ENCODE results near the gene LMLN. TPM values are rescaled to one million over a fixed set of nuclear protein-coding genes. Genes with fewer than 3 reads are reported as not detected.
"Not testable (repeated sequence)": the region's sequence is repeated elsewhere in the genome, so short reads cannot be mapped to it uniquely, and the experiment has no call there.

LMLN gene, protein sequence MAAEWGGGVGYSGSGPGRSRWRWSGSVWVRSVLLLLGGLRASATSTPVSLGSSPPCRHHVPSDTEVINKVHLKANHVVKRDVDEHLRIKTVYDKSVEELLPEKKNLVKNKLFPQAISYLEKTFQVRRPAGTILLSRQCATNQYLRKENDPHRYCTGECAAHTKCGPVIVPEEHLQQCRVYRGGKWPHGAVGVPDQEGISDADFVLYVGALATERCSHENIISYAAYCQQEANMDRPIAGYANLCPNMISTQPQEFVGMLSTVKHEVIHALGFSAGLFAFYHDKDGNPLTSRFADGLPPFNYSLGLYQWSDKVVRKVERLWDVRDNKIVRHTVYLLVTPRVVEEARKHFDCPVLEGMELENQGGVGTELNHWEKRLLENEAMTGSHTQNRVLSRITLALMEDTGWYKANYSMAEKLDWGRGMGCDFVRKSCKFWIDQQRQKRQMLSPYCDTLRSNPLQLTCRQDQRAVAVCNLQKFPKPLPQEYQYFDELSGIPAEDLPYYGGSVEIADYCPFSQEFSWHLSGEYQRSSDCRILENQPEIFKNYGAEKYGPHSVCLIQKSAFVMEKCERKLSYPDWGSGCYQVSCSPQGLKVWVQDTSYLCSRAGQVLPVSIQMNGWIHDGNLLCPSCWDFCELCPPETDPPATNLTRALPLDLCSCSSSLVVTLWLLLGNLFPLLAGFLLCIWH
- 2.8 and 3.7 TPM in 2 replicates for total RNA-seq

DNA sequence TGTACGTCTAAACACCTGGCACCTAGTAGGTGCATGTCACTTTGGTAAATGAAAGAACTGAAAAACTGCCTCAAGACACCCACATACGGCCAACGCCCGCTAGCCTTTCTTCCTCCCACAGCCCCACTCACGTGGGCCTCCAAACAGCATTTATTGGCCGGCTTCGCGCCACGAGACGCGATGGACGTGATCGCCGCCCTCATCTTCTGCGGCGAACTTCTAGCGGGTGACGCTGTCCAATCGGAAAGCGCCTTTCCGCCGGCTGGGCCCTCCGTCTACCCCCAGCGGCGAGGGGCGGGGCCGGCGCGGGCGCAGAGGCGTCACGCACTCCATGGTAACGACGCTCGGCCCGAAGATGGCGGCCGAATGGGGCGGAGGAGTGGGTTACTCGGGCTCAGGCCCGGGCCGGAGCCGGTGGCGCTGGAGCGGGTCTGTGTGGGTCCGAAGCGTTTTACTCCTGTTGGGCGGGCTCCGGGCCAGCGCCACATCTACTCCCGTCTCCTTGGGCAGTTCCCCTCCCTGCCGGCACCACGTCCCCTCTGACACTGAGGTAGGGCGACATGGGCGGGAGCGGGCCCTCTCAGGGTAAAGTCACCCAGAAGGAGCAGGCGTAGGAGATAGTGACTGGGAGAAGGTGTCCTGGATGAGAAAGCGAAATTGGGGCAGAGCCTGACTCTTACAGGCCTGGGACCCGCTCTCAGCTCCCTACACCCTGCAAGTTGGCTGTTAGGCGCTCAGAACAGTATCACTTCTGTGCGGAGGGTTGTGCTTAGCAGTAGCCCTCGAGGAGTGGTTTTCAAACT lies at the start of gene LMLN:
LMLN (plus strand) TSS at position 327 of the 803 bp plus-strand sequence; CDS start at position 356, 29 bp downstream.
- Mint-ChIP-seq H3K4me1 (ENCODE audit: low read depth) (peaks cover 51% of the 10 kb centered on the region), H3K36me3 (ENCODE audit: low read depth) (peaks cover 25% of the 10 kb centered on the region), H3K27me3 (ENCODE audit: insufficient read depth) (no peaks in the 10 kb centered on the region), H3K4me3 (peak within 1 kb of the TSS; percentile 86), H3K9me3 (no peaks in the 10 kb centered on the region), H3K27ac (peak within 1 kb of the TSS; percentile 93)
- intact Hi-C loops (cut with micrococcal nuclease), result loop anchor here (1.0 to 5.0 kb wide), 5 partner anchors 10 to 208 kb away; partner anchors contain the start of gene RPL35A
- peak; percentile 94 for DNase-seq (ENCODE audit: low spot score)

DNA sequence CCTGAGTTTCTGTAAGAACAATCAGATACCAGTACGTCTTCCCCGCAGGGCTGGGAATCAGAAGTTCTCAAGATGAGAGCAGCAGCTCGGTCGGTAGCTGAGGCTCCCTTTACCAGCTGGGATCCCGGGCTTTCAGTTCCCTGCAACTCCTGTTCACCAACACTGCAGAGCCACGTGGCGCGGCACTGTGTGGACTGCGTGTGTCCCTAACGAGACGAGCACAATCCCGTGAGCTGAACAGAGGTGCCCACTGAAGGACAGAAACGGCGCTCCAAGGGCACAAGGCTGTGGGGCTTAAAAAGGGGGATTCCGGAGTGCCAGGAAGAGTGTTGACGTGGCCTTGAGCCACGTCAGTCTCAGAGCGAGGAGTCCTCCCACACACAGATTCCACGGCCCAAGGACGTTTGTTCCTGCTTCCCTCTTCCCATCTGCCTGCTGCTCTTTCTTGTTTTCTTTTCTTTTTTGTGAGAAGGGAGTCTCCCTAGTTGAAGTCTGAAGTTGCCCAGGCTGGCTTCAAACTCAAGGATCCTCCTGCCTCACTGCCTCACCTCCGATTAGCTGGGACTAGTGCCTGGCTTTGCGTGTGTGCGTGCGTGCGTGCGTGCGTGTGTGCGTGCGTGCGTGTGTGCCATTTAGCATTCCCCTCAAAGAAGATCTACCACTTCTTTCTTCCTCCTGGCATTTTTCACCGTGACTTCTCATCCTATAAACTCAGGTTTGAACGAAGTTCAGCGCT lies 47.1 kb upstream of the LMLN start:
- Mint-ChIP-seq H3K36me3 (ENCODE audit: low read depth) (no peaks in the 10 kb centered on the region), H3K9me3 (no peaks in the 10 kb centered on the region), H3K4me3 (no peak overlapping the region), H3K4me1 (ENCODE audit: low read depth) (no peaks in the 10 kb centered on the region), H3K27me3 (ENCODE audit: insufficient read depth) (no peaks in the 10 kb centered on the region), H3K27ac (no peak overlapping the region)
- intact Hi-C loops (cut with micrococcal nuclease), result no loop called here
- no peak for DNase-seq (ENCODE audit: low spot score)

DNA sequence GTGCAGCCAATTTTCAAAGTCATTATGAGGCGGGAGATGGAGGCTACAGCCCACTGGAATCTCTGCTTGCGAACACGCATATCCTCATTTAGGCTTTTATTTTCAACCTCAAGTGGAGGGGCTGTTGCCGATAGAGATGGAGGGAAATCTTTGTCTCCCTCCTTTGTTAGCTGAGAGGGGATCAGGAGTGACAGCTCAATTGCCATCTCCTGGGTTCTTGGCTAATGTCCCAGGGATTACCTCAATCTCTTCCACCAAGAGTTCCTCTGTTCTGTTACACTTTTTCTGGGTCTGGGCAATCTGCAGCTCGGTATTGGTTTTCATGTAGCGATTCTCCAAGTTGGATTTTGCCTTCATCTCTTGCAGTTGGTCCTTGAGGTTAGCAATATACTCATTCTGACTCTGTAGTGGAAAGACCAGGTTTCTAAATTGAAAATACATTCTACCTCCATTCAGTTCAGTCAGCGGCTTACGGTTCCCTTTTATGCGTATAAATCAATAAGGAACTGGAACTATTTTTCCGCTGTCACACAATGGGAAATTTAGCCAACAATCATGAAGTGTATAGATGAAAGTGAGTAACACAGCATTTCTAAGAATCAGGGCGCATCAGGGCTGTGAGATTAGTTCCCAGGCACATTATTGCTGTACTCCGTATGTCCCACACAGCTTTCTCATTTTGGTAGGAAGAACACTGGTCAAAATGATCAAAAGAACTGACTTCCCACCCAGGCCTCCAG lies 46.2 kb upstream of the LMLN start:
- Mint-ChIP-seq H3K4me3 (no peak overlapping the region), H3K27me3 (ENCODE audit: insufficient read depth) (no peaks in the 10 kb centered on the region), H3K4me1 (ENCODE audit: low read depth) (no peaks in the 10 kb centered on the region), H3K36me3 (ENCODE audit: low read depth) (no peaks in the 10 kb centered on the region), H3K27ac (no peak overlapping the region), H3K9me3 (no peaks in the 10 kb centered on the region)
- no peak for DNase-seq (ENCODE audit: low spot score)
- intact Hi-C loops (cut with micrococcal nuclease), result no loop called here

DNA sequence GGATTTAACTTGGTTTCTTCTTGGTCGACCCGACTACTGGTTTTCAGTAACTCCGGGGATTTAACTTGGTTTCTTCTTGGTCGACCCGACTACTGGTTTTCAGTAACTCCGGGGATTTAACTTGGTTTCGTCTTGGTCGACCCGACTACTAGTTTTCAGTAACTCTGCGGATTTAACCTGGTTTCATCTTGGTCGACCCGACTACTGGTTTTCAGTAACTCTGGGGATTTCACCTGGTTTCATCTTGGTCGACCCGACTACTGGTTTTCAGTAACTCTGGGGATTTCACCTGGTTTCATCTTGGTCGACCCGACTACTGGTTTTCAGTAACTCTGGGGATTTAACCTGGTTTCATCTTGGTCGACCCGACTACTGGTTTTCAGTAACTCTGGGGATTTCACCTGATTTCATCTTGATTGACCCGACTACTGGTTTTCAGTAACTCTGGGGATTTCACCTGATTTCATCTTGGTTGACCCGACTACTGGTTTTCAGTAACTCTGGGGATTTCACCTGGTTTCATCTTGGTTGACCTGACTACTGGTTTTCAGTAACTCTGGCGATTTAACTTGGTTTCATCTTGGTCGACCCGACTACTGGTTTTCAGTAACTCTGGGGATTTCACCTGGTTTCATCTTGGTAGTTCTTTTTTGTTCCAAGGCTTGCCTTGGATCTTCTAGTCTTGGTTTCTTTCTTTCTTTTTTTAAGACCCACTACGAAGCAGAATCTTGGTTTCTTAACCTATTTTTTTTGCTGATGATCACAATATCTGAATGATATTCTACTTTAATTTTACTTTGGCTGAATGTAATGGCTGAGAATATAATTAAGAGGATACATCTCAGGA lies 38.4 kb upstream of the LMLN start:
- not testable (repeated sequence) for H3K27me3 Mint-ChIP-seq (ENCODE audit: insufficient read depth); DNase-seq (ENCODE audit: low spot score); H3K27ac Mint-ChIP-seq; H3K4me3 Mint-ChIP-seq; H3K9me3 Mint-ChIP-seq; H3K36me3 Mint-ChIP-seq (ENCODE audit: low read depth); H3K4me1 Mint-ChIP-seq (ENCODE audit: low read depth)
- intact Hi-C loops (cut with micrococcal nuclease), result loop anchor here (2.0 kb wide), 1 partner anchor 15 kb away; no protein-coding TSS in a partner anchor

DNA sequence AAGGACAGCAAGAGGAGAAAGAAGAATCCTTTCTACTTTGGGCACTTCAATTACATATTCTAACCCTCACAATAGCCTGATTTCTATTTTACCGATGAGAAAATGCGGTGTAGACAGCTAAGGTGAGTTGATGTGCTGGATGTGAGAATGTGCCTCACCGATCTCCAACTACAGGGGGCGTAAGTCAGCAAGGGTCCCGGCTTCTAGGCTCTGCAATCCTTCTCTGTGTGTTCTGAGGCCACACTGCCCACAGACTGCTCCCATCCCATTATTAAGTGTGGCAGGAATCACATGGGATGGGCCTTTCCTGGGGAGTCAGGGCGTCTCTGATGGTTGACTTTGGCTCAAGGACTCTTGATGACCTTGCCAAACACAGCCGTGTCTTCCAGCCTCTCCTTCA lies 33.6 kb upstream of the LMLN start:
- Mint-ChIP-seq H3K9me3 (peaks cover 5% of the 10 kb centered on the region), H3K4me3 (no peak overlapping the region), H3K4me1 (ENCODE audit: low read depth) (no peaks in the 10 kb centered on the region), H3K27ac (no peak overlapping the region), H3K36me3 (ENCODE audit: low read depth) (peaks cover 14% of the 10 kb centered on the region), H3K27me3 (ENCODE audit: insufficient read depth) (no peaks in the 10 kb centered on the region)
- intact Hi-C loops (cut with micrococcal nuclease), result no loop called here
- no peak for DNase-seq (ENCODE audit: low spot score)

DNA sequence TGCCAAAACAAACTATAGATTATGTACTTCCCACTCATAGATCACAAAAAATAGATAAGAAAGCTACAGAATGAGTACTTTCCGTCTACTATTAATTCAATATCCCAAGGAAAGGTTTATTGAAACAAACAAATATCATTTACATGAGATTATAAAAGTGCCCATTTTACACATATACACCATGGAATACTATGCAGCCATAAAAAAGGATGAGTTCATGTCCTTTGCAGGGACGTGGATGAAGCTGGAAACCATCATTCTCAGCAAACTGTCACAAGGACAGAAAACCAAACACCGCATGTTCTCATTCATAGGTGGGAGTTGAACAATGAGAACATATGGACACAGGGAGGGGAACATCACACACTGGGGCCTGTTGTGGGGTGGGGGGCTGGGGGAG lies 32.4 kb upstream of the LMLN start:
- H3K27ac Mint-ChIP-seq; H3K4me1 Mint-ChIP-seq (ENCODE audit: low read depth); H3K27me3 Mint-ChIP-seq (ENCODE audit: insufficient read depth); H3K4me3 Mint-ChIP-seq; H3K9me3 Mint-ChIP-seq; intact Hi-C loops (cut with micrococcal nuclease); DNase-seq (ENCODE audit: low spot score): not testable (repeated sequence)
- peaks cover 11% of the 10 kb centered on the region for H3K36me3 Mint-ChIP-seq (ENCODE audit: low read depth)

DNA sequence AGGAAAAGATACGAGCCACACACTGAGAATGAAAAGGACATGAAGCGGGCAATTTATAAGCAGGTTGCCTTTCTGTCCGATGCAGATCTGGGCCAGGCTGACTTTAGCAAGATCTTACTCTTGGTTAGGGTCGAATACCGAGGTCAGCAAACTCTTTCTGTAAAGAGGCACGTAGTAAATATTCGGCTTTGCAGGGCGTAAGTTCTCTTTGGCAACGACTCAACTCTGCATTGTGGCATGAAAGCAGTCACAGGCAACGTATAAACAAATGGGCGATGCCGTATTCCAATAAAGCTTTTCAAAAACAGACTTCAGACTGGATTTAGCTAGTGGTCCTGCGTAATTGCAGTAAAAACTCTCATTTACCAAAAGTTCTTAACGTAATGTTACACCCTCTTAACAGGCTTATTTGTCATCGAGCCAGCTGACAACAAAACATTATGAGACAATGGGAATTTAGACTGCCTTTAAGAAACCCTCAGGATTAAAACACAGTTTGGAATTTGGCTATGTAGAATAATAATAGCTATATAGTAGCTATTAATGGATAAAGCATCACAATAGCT lies 23.1 kb upstream of the LMLN start:
- Mint-ChIP-seq H3K4me3 (no peak overlapping the region), H3K27me3 (ENCODE audit: insufficient read depth) (no peaks in the 10 kb centered on the region), H3K9me3 (no peaks in the 10 kb centered on the region), H3K36me3 (ENCODE audit: low read depth) (no peaks in the 10 kb centered on the region), H3K4me1 (ENCODE audit: low read depth) (peaks cover 6% of the 10 kb centered on the region), H3K27ac (no peak overlapping the region)
- intact Hi-C loops (cut with micrococcal nuclease), result no loop called here
- no peak for DNase-seq (ENCODE audit: low spot score)

DNA sequence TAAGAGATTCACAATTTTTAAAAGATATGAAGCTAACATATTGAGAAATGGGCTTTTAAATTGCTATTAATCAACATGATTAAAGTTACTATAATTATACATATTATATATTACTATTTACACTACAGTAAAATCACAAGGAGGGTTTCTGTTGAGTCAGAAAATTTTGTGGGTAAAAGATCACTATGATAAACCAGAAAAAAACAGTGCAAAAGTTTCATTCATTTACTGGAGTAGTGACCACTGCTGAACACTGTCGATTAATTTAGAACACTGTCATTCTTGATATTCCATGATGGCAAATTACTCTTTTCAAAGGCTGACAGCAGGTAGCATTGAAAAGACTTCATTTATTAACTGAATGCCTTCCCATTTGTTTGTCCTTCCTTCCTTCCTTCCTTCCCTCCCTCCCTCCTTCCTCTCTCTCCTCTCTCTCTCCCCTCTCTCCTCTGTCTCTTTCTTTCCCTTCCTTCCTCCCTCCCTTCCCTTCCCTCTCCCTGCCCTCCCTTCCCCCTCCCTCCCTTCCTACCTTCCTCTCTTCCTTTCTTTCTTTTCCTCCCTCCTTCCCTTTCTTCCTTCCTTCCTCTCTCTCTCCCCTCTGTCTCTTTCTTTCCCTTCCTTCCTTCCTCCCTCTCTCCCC lies 19.2 kb upstream of the LMLN start:
- Mint-ChIP-seq H3K27ac (no peak overlapping the region), H3K4me1 (ENCODE audit: low read depth) (peaks cover 8% of the 10 kb centered on the region), H3K36me3 (ENCODE audit: low read depth) (no peaks in the 10 kb centered on the region), H3K27me3 (ENCODE audit: insufficient read depth) (no peaks in the 10 kb centered on the region), H3K9me3 (no peaks in the 10 kb centered on the region), H3K4me3 (no peak overlapping the region)
- intact Hi-C loops (cut with micrococcal nuclease), result no loop called here
- DNase-seq (ENCODE audit: low spot score), result no peak

DNA sequence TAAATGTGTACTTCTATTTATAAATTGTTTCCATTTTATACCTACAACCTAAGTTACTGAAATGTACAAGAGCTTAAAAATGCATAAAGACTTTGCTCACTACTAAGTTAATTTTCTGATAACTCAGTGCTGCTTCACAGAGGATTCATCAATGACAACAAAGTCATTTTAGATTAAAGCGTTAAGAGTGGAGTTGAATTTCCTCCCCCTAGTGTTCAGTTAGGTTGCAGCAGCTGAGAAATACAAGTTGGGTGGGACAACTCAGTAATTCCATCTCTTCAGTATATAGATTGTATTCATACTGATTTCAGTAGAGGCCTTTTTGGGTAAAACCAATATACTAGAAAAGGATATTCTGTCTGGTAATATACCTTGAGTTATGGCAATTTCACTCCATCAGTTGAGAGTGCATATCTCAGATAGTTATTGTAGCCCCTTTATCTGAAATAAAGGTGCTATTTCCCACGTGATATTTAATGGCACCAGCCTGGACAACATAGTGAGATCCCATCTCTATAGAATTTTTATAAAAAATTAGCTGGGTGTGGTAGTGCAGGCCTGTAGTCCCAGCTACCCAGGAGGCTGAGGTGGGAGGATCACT lies 17.0 kb upstream of the LMLN start:
- peak; percentile 20 for DNase-seq (ENCODE audit: low spot score)
- Mint-ChIP-seq H3K4me1 (ENCODE audit: low read depth) (peaks cover 8% of the 10 kb centered on the region), H3K27me3 (ENCODE audit: insufficient read depth) (no peaks in the 10 kb centered on the region), H3K27ac (no peak overlapping the region), H3K9me3 (no peaks in the 10 kb centered on the region), H3K36me3 (ENCODE audit: low read depth) (no peaks in the 10 kb centered on the region), H3K4me3 (no peak overlapping the region)
- intact Hi-C loops (cut with micrococcal nuclease), result loop anchor here (1.0 kb wide), 1 partner anchor 37 kb away; no protein-coding TSS in a partner anchor

DNA sequence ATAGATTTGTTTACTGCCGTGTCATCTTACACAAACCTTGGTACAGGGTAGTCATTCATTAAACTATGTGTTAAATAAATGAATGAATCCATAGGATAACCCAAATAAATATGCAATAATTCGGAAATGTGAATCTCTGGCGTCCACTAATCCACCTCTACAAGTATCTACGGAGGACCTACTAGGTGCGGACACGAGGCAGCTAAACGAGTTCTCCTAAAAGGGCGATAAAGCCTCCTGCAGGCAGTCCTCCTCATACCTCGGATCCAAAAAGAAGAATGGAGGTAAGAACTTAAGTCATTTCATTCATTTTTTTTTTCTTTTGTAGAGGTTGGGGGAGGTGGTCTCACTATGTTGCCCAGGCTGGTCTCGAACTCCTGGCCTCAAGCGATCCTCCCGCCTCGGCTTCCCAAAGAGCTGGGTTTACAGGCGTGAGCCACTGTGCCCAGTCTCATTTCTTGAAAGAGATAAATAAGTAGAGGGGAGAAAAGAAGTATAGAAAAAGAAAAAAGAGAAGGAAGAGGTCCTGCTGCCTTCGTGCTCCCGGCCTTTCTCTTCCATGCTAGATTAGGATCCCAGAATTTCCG lies 10.7 kb upstream of the LMLN start:
- Mint-ChIP-seq H3K4me3 (peak overlapping the region; percentile 99), H3K4me1 (ENCODE audit: low read depth) (peaks cover 43% of the 10 kb centered on the region), H3K36me3 (ENCODE audit: low read depth) (peaks cover 32% of the 10 kb centered on the region), H3K27ac (peak overlapping the region; percentile 97), H3K27me3 (ENCODE audit: insufficient read depth) (no peaks in the 10 kb centered on the region), H3K9me3 (no peaks in the 10 kb centered on the region)
- no peak for DNase-seq (ENCODE audit: low spot score)
- intact Hi-C loops (cut with micrococcal nuclease), result loop anchor here (1.0 to 5.0 kb wide), 6 partner anchors 43 to 212 kb away; partner anchors contain the start of genes LRCH3 and RUBCN
